ENCODE measurements around the gene GAPVD1.
A peak's percentile ranks its signal among the peaks of the same experiment; 100 is the strongest.

GAPVD1 gene

DNA sequence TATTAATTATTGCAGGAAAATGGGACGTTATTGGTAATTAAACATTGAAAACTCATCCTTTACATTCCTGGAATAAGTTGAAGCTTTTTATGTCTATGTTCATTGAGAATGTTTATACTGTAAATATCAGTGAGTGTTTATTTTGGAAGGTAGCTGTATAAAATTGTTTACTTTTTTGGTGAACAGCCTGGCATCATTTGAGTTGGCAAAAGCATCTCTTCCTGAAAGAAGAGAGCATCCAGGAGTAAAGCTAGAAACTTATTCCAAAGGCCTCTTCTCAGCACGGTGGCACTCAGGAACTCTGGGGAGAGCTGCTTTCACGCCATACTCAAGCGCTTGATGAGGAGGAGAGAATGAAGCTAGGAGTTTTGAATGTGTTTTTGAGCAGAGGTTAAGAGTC lies 79.9 kb downstream of the GAPVD1 start:
- no peak overlapping the region for H3K4me3 ChIP-seq (ENCODE audit: insufficient read length, low read depth)
- TF ChIP-seq ZNF274 (IDR thresholded peaks at IDR 0.05; ENCODE audit: low read depth, low read length) = no peak
- TF ChIP-seq SUZ12 (IDR thresholded peaks at IDR 0.05; ENCODE audit: extremely low read depth, insufficient read depth, insufficient read length) = no peak
- TF ChIP-seq YY1 (IDR thresholded peaks at IDR 0.05; ENCODE audit: insufficient read depth, insufficient read length) = no peak
- H3K4me1 ChIP-seq (ENCODE audit: insufficient read depth, insufficient read length) = no peaks in the 10 kb centered on the region
- DNase-seq (ENCODE audit: low read depth, low spot score) = no peak
- H3K9ac ChIP-seq (ENCODE audit: insufficient read length, low read depth) = no peak overlapping the region
- H3K27me3 ChIP-seq (ENCODE audit: insufficient read depth, insufficient read length) = no peaks in the 10 kb centered on the region
- H3K9me3 ChIP-seq (ENCODE audit: insufficient read depth, low read length) = no peaks in the 10 kb centered on the region
- peaks cover 67% of the 10 kb centered on the region for H3K36me3 ChIP-seq (ENCODE audit: insufficient read depth, insufficient read length, low read length)

- Histone ChIP-seq H3K36me3 (ENCODE audit: insufficient read depth, insufficient read length, low read length) (peaks cover 68% of the 10 kb centered on the region), H3K4me3 (ENCODE audit: insufficient read length, low read depth) (no peak overlapping the region), H3K4me1 (ENCODE audit: insufficient read depth, insufficient read length) (no peaks in the 10 kb centered on the region), H3K9ac (ENCODE audit: insufficient read length, low read depth) (no peak overlapping the region), H3K9me3 (ENCODE audit: insufficient read depth, low read length) (no peaks in the 10 kb centered on the region), H3K27me3 (ENCODE audit: insufficient read depth, insufficient read length) (no peaks in the 10 kb centered on the region)
- peak; percentile 91 for DNase-seq (ENCODE audit: low read depth, low spot score)
- no peak for TF ChIP-seq ZNF274 (IDR thresholded peaks at IDR 0.05; ENCODE audit: low read depth, low read length)
- no peak for TF ChIP-seq SUZ12 (IDR thresholded peaks at IDR 0.05; ENCODE audit: extremely low read depth, insufficient read depth, insufficient read length)
- TF ChIP-seq YY1 (IDR thresholded peaks at IDR 0.05; ENCODE audit: insufficient read depth, insufficient read length) = no peak
Measured at GRCh38 chr9:125343518-125344275, 82.1 kb downstream of the GAPVD1 start.

DNA sequence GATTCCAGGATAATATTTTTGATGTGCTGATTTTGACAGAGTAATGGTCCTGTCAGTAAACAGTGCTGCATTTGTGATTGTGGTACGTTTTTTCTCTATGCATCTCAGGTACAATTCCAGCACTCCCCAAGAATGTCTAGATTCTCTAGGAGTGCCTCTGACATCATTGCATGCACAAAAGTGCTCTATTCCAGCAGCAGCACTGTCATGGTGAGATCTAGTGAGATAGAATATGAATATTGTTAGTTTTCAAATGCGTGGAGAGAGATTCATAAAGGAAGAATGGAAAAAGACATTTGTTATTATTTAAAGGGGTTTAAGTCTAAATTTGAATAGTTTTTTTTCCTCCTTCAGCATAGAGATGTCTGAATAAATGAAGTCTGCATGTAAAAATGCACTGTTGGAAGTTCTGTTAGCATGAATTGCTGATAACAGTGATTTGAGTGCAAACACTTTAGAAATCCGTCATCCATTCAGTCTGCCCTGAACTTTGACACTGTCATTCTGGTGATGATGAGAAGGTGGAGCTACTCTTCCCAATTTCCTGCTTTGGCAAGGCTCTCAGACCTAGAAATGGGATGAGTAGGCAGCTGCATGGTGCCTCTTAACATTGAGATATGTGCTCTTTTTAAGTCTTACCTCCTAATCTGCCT lies 84.6 kb downstream of the GAPVD1 start:
- Histone ChIP-seq H3K4me3 (ENCODE audit: insufficient read length, low read depth) (no peak overlapping the region), H3K9me3 (ENCODE audit: insufficient read depth, low read length) (peaks cover 17% of the 10 kb centered on the region; the same call in 1 of the 2 replicates), H3K36me3 (ENCODE audit: insufficient read depth, insufficient read length, low read length) (peaks cover 78% of the 10 kb centered on the region), H3K9ac (ENCODE audit: insufficient read length, low read depth) (no peak overlapping the region), H3K27me3 (ENCODE audit: insufficient read depth, insufficient read length) (no peaks in the 10 kb centered on the region), H3K4me1 (ENCODE audit: insufficient read depth, insufficient read length) (no peaks in the 10 kb centered on the region)
- TF ChIP-seq SUZ12 (IDR thresholded peaks at IDR 0.05; ENCODE audit: extremely low read depth, insufficient read depth, insufficient read length) (no peak), YY1 (IDR thresholded peaks at IDR 0.05; ENCODE audit: insufficient read depth, insufficient read length) (no peak), ZNF274 (IDR thresholded peaks at IDR 0.05; ENCODE audit: low read depth, low read length) (no peak)
- DNase-seq (ENCODE audit: low read depth, low spot score) = no peak

DNA sequence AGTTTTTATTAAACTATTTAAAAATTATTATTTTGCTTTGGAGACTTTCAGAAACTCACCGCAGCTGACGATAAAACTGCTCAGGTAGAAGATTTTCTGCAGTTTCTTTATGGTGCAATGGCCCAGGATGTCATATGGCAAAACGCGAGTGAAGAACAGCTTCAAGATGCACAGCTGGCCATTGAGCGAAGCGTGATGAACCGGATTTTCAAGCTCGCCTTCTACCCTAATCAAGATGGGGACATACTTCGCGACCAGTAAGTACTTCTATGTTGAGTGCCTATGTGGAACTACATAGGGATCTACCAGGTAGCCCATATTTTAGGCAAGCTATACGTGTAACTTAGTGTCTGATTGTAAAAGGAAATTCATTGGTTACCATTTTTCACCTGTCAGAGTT lies 94.0 kb downstream of the GAPVD1 start:
- no peak overlapping the region for H3K9ac ChIP-seq (ENCODE audit: insufficient read length, low read depth)
- H3K4me1 ChIP-seq (ENCODE audit: insufficient read depth, insufficient read length) = no peaks in the 10 kb centered on the region
- H3K27me3 ChIP-seq (ENCODE audit: insufficient read depth, insufficient read length) = no peaks in the 10 kb centered on the region
- no peak overlapping the region for H3K4me3 ChIP-seq (ENCODE audit: insufficient read length, low read depth)
- no peak for DNase-seq (ENCODE audit: low read depth, low spot score)
- peaks cover 77% of the 10 kb centered on the region for H3K36me3 ChIP-seq (ENCODE audit: insufficient read depth, insufficient read length, low read length)
- H3K9me3 ChIP-seq (ENCODE audit: insufficient read depth, low read length) = peaks cover 17% of the 10 kb centered on the region; the same call in 1 of the 2 replicates
- TF ChIP-seq SUZ12 (IDR thresholded peaks at IDR 0.05; ENCODE audit: extremely low read depth, insufficient read depth, insufficient read length) = no peak
- TF ChIP-seq YY1 (IDR thresholded peaks at IDR 0.05; ENCODE audit: insufficient read depth, insufficient read length) = no peak
- no peak for TF ChIP-seq ZNF274 (IDR thresholded peaks at IDR 0.05; ENCODE audit: low read depth, low read length)

DNA sequence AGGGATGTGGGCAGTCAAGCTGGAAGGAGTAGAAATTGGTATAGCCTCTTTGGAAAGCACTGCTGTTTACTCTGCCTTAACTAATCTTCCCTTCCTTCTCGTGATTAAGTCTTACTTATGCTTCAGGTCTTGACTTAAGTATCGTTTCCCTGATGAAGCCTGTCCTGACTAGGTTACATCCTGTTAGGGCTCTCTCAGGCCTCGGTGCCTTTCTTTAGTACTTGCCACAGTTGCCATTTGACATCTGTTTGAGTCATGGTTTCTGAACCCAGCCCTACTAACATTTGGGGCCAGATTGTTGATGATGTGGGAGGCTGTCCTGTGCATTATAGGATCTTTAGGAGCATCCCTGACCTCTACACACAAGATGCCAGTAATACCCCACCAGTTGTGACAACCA lies 94.4 kb downstream of the GAPVD1 start:
- TF ChIP-seq SUZ12 (IDR thresholded peaks at IDR 0.05; ENCODE audit: extremely low read depth, insufficient read depth, insufficient read length) (no peak), YY1 (IDR thresholded peaks at IDR 0.05; ENCODE audit: insufficient read depth, insufficient read length) (no peak), ZNF274 (IDR thresholded peaks at IDR 0.05; ENCODE audit: low read depth, low read length) (no peak)
- no peak overlapping the region for H3K9ac ChIP-seq (ENCODE audit: insufficient read length, low read depth)
- H3K4me3 ChIP-seq (ENCODE audit: insufficient read length, low read depth) = no peak overlapping the region
- H3K9me3 ChIP-seq (ENCODE audit: insufficient read depth, low read length) = peaks cover 12% of the 10 kb centered on the region; the same call in 1 of the 2 replicates
- peaks cover 77% of the 10 kb centered on the region for H3K36me3 ChIP-seq (ENCODE audit: insufficient read depth, insufficient read length, low read length)
- H3K4me1 ChIP-seq (ENCODE audit: insufficient read depth, insufficient read length) = no peaks in the 10 kb centered on the region
- H3K27me3 ChIP-seq (ENCODE audit: insufficient read depth, insufficient read length) = no peaks in the 10 kb centered on the region
- no peak for DNase-seq (ENCODE audit: low read depth, low spot score)

DNA sequence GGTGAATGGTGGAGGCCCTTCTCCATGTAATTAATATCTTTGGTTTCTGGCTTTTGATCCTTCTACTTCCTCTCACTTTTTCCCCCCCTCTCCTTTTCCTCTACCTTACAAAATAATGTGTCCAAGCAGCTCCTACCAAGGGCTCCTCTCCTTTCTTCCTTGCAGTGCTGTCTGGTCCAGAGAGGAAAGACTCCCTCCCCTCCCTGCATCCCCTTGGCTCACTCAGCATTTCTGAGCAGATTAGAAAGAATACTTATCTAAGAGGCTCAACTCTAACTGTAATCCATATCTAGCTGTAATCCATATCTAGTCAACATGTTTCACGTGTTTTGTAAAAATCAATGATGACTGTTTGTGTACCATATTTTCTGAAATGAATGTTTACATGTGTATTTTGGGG lies 97.4 kb downstream of the GAPVD1 start:
- H3K9ac ChIP-seq (ENCODE audit: insufficient read length, low read depth) = no peak overlapping the region
- DNase-seq (ENCODE audit: low read depth, low spot score) = no peak
- TF ChIP-seq ZNF274 (IDR thresholded peaks at IDR 0.05; ENCODE audit: low read depth, low read length) (no peak), SUZ12 (IDR thresholded peaks at IDR 0.05; ENCODE audit: extremely low read depth, insufficient read depth, insufficient read length) (no peak), YY1 (IDR thresholded peaks at IDR 0.05; ENCODE audit: insufficient read depth, insufficient read length) (no peak)
- no peak overlapping the region for H3K4me3 ChIP-seq (ENCODE audit: insufficient read length, low read depth)
- H3K9me3 ChIP-seq (ENCODE audit: insufficient read depth, low read length) = no peaks in the 10 kb centered on the region
- H3K27me3 ChIP-seq (ENCODE audit: insufficient read depth, insufficient read length) = no peaks in the 10 kb centered on the region
- H3K4me1 ChIP-seq (ENCODE audit: insufficient read depth, insufficient read length) = no peaks in the 10 kb centered on the region
- H3K36me3 ChIP-seq (ENCODE audit: insufficient read depth, insufficient read length, low read length) = peaks cover 83% of the 10 kb centered on the region

DNA sequence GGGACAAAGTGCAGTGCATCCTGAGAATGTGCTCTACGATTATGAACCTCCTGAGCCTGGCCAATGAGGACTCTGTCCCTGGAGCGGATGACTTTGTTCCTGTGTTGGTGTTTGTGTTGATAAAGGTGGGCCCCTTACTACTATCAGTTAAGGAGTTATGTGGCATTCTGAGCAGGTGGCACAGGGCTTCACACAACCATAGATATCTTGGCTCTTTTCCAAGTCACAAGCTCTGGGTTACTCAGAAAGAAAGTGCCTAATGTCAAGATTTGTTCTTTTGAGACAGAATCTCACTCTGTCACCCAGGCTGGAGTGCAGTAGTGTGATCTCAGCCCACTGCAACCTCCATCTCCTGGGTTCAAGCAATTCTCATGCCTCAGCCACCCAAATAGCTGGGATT lies 99.0 kb downstream of the GAPVD1 start:
- TF ChIP-seq SUZ12 (IDR thresholded peaks at IDR 0.05; ENCODE audit: extremely low read depth, insufficient read depth, insufficient read length) (no peak), YY1 (IDR thresholded peaks at IDR 0.05; ENCODE audit: insufficient read depth, insufficient read length) (no peak), ZNF274 (IDR thresholded peaks at IDR 0.05; ENCODE audit: low read depth, low read length) (no peak)
- H3K27me3 ChIP-seq (ENCODE audit: insufficient read depth, insufficient read length) = no peaks in the 10 kb centered on the region
- no peak for DNase-seq (ENCODE audit: low read depth, low spot score)
- no peaks in the 10 kb centered on the region for H3K4me1 ChIP-seq (ENCODE audit: insufficient read depth, insufficient read length)
- H3K9ac ChIP-seq (ENCODE audit: insufficient read length, low read depth) = no peak overlapping the region
- peaks cover 72% of the 10 kb centered on the region for H3K36me3 ChIP-seq (ENCODE audit: insufficient read depth, insufficient read length, low read length)
- H3K9me3 ChIP-seq (ENCODE audit: insufficient read depth, low read length) = no peaks in the 10 kb centered on the region
- no peak overlapping the region for H3K4me3 ChIP-seq (ENCODE audit: insufficient read length, low read depth)

All from NT2/D1 (cell line).